Measurements from ENCODE around the gene KCNIP2.

DNA sequence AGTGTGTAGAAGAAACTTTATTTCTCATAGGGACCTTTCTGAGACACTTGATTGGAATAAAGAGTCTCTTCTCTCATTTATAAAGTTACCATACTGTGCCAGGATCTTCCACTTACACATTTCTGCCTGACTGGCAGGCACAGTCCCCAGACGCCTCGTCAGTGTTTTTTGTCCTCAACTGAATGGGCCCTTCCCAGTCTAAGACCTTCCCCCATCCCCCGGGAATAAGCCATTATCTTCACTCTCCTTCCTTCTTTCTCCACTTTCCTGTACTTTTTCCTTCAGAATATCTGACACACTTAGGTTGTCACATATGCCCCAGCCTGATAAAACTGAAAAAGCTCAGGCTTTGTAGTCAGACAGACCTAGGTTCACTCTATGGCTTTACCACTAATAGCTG is 35.3 kb upstream of the KCNIP2 start:
- TF ChIP-seq POLR2AphosphoS5 (IDR thresholded peaks at IDR 0.05): no peak
- TF ChIP-seq, protein P1, sequence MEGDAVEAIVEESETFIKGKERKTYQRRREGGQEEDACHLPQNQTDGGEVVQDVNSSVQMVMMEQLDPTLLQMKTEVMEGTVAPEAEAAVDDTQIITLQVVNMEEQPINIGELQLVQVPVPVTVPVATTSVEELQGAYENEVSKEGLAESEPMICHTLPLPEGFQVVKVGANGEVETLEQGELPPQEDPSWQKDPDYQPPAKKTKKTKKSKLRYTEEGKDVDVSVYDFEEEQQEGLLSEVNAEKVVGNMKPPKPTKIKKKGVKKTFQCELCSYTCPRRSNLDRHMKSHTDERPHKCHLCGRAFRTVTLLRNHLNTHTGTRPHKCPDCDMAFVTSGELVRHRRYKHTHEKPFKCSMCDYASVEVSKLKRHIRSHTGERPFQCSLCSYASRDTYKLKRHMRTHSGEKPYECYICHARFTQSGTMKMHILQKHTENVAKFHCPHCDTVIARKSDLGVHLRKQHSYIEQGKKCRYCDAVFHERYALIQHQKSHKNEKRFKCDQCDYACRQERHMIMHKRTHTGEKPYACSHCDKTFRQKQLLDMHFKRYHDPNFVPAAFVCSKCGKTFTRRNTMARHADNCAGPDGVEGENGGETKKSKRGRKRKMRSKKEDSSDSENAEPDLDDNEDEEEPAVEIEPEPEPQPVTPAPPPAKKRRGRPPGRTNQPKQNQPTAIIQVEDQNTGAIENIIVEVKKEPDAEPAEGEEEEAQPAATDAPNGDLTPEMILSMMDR (IDR thresholded peaks at IDR 0.05): no peak
